NCI-H2029 treated with DMSO at 0.1 percent for 48 hours (cell line): ENCODE results near the gene MS4A6A.
"Not testable (repeated sequence)": the region's sequence is repeated elsewhere in the genome, so short reads cannot be mapped to it uniquely, and the experiment has no call there.

Experiments
- DNase-seq: peaks from one replicate; lab custom pipeline; 2025; lab: John Stamatoyannopoulos, UW

MS4A6A gene

DNA sequence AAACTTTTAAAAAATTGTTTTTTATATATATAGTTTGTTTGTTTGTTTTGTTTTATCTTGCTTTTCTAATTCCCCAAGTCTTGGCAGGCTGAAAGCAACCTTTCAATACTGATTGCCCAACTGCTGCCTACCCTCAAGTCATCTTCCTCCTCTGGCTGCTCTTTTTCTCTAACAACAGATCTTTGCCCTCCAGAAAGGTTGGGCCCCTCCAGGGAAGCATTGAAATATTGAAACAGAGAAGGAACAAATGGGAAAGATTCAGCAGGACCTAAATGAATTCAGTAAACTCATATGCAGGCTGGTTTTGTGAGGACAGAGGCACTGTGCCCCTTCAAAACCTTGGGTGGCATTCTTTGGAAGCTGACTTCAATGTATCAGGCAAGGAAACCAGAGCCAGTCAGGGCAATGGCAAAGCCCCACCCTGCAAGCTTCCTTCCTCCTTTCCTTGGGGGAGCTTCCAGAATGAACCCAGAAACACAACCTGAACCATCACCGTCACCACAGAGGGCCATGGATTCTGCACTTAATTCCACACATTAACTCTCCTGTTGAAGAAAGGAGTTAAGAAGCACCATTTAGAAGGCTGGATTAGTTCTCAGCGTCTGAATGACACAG is 815 bp upstream of the MS4A6A start:
- DNase-seq = no peak

DNA sequence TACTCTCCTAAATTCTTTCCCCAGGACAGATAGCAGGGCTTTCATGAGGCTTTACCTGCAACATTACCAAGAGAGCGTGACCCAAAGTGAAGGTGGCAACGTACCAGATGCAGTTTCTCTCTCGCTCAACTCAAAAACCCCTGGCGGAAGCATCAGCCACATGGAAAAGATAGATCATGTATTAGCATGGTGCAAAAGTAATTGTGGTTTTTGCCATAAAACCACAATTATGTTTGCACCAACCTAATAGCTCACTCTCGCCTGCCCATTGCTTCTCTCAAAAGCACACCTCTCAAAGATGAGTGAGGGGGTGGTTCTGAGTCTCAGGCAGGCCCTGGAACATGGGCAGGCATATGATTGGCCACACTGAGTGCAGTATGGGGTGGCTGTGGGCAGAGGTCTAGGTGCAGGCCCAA is 7.0 kb downstream of the MS4A6A start:
- DNase-seq = no peak

DNA sequence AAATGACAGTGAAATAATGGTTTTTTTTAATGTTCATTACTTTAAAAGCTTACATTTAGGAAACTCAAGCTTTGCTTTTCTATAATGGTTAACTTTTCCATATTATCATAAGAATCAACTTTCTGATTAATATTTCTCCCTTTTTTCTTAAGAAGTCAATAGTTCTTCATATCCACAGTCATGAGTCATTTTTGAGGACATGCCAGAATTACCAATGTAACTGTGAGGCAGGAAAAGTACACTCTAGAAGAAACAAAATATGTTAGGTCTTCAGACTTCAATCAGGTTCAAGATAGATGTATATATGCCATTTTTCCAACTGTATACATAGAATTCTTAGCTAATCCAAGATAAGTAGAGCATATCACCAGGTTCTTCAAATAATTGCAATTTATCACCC is 10.9 kb downstream of the MS4A6A start:
- DNase-seq = no peak

DNA sequence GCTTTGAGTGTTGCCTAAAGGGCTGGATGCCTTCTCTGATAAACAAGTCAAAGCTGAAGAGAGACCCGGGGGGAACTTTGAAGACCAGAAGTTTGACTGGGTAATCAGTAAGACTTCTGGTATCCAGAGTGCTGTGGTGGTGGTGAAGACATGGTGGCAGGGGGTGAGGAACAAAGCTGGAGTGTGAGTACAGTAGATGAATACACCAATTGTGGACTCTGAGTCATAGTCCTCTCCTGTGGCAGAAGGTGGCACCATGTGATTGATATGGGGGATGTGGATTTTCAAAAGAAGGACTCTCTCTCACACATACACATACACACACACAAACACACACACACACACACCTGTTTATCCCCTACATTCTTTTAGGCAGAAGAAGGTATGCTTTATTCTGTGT is 12.3 kb downstream of the MS4A6A start:
- peak; percentile 15 for DNase-seq

DNA sequence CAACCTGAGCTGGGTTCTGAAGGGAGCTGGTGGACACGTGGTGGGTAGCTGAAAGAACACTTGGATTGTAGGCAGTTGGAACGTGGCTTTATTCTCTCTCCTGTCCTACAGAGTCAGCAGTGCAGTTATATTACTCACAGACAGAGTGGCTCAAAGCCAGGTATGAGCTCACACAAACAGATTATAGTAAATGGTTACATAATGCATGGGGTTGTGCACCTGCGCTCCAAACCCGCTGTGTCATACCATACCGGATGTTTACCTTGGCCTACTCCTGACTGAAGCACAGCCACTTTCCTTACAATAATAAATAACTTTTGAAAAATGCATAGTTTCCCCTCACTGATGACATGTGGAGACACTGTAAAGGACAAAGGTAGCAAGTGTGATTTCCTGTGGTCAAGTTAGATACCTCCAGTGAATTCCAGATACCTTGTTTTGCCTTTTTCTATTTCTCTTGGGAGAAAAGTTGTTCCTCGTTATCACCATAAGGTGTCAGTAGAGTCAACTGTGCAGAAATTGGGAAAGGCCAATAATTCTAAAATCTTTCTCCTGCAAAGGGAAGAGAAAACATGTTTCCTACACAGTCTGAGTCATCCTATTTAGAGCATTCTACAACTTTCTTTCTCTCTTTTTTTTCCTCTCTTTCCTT is 13.5 kb downstream of the MS4A6A start:
- peak; percentile 93 for DNase-seq

DNA sequence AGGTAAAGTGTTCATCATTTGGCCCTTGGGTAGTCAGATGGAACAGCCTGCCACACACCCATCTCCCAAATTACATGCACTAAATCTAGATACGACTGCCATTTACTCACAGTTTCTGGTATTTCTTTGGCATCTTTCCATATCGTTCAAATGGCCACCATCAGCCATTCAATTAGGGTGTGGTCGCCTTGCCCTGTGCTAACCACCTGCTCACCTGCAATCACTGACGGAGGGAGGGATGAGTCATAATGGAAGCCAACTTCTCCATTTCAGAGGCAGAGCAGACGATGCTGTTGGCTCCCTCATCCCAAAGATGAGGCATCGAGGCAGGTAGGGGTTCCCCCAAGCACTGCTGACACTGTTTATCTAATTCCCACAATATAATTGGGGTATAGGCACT is 14.6 kb downstream of the MS4A6A start:
- DNase-seq = no peak

DNA sequence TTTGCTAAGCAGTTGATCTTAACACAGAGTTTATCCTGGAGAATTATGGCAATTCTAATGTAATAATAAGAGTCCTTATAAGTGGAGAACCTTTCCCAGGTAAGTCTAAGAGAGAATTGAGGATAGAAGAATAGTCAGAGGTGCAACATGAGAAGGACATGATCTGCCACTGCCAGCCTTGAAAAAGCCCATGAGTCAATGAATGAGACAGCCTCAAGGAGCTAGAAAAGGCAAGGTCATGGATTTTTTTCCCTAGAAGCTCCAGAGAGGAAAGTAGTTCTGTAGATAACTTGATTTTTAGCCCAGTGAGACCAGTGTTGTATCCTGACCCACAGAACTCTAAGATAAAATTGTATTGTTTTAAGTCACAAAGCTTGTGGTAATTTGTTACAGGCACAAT is 16.9 kb downstream of the MS4A6A start:
- no peak for DNase-seq

DNA sequence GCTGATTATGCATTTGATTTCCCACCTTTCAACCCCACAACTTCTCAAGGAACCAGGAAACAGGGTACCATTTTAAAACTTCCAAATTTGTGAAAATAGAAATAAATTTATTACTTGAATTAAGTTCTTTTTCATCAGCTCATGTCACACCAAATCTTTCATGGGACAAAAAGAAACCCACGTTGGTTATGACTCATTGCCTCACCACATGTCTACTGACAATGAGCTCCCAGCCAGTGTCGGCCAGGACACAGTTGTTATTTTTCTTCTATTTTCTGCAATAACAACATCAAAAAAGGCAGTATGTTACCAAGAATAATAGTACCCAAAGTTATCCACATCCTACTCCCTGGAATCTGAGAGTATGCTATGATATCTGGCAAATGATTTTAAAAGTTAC is 17.3 kb downstream of the MS4A6A start:
- no peak for DNase-seq

DNA sequence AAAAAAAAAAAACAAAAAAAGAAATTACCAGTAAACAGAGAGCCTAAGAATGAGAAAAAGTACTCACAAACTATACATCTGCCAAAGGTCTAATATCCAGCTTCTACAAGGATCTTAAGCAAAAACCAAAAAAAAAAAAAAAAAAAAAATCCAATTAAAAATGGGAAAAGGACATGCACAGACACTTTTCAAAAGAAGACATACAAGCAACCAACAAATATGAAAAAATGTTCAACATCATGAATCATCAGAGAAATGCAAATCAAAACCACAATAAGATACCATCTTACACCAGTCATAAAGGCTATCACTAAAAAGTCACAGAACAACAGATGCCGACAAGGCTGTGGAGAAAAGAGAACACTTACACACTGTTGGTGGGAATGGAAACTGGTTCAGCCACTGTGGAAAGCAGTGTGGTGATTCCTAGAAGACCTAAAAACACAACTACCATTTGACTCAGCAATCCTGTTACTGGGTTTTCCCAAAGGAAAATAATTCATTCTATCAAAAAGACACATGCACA is 18.3 kb downstream of the MS4A6A start:
- DNase-seq = no peak

DNA sequence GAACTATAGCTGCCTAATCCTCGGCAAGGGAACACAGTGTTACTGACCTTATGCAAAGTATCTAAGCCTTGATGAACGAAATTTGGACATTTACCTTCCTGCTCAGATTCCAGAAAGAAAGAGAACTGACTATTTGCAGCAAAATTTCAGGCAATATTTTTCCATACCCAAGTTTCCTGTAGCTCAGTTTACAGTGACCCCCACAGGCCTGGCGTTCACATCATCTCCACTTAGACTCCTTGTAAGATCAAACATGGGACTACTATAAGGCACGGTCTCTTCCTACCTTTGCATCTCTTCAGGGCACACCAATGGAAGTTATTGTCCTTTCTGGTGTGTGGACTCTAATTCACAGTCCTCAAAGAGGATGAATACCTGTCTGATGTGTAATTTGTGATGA is 21.1 kb downstream of the MS4A6A start:
- no peak for DNase-seq

DNA sequence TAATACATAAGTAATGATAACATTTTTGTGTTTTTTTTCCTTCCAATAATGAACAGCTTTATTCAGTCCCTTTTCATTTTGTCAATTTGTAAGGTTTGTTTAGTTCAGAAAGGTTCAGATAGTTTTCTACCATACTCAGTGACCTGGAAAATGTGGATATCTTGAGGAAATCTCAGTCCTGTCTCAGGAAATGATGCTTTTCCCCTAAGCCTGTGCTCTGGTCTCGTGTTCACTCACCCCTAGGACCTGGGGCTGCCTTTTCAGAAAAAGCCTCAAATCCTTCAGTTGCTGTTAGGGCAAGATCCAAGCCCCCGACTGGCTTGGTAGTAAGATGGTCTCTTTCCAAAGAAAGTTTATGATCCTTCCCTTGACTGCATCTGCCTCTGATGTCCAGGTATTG is 21.8 kb downstream of the MS4A6A start:
- DNase-seq = no peak

DNA sequence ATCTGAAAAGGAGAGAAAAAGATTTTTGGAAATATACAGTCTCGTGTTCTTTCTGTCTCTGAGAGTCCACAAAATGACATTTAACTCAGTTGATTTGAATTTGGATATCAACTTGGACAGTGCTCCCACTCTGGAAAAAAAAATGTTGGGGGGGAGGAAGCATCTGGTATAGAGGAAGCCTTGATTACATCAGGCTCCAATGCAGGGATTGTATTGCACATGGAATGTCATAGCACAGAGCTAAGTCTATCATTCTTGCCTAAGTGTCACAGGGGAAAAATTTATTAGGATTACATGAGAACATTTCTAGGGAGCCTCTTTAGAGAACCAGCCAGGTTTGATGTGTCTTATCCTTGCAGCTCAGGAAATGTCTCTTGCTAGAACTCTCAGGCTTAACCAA is 23.0 kb downstream of the MS4A6A start:
- no peak for DNase-seq

DNA sequence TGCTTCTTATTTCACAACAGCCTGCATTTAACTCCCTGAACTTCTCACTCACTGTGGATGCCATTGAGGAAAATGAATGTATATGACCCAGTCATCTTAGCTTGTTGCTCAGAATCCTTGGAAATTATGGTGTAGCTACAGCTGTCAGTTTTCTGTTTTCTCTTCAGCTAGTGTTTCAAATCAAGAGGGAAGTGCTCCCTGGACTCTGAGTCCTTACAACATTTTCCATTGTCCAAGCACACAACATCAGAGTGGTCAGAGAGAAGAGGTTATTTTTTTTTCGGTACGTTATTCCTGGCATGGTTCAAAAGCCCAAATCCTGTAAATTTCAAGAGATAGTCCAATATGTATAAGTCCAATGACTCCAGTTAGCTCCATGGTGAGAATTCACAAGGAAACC is 23.6 kb downstream of the MS4A6A start:
- no peak for DNase-seq

DNA sequence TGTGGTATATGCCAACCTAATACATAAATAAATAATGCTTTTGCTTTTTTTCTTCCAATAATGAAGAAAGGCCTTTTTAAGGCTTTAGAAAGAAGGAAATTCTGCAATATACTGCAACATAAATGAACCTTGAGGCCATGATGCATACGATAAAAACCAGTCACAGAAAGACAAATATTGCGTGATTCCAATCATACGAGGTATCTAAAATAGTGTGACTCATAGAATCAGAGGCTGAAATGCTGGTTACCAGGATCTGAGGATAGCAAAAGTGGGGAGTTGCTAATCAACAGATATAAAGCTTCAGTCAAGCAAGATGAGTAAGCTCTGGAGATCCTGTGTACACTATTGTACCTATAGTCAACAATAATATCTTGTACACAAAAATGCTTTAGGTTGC is 24.2 kb downstream of the MS4A6A start:
- DNase-seq = no peak

DNA sequence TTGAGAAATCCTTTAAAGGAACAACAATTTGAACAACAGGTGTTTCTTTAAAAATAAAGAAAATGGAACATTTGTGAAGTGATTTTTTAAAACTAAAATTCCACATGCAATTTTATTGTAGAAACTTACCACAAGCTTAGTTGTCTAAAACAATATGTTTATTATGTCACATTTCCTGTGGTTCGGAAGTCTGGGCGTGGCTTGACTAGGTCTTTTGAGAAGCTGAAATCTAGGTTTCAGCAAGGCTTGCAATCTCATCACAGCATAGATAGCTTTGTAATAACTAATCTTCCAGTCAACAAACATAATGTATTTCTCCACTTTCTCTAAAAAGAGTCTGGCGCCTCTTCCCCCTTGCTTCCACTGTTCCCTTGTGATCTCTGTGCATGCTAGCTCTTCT is 27.0 kb downstream of the MS4A6A start:
- no peak for DNase-seq

DNA sequence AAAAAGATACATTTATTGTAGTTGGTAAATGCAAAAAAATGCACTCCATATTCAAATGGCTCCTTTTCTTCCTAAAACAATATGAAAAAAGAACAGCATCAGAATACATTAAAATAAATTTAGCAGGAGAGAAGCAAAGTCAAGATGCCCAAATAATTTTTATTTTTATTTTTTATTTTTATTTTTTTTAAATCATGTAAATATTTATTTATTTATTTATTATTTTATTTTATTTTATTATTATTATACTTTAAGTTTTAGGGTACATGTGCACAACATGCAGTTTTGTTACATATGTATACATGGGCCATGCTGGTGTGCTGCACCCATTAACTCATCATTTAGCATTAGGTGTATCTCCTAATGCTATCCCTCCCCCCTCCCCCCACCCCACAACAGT is 30.2 kb downstream of the MS4A6A start:
- not testable (repeated sequence) for DNase-seq

DNA sequence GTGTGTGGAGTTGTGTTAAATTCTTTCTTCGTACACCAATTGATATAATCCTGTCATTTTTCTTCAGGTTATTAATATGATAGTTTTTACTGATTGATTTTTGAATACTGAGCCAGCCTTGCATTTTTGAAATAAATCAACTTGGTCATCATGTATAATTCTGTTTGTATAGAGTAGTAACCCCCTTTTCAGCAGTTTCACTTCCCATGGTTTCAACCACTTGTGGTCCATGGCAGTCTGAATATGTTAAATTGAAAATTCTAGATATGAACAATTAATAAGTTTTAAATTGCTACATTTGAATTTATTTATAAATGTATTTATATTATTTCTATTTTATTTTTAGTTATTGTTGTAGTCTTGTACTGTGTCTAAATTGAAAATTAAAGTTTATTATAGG is 32.6 kb downstream of the MS4A6A start:
- DNase-seq = no peak

DNA sequence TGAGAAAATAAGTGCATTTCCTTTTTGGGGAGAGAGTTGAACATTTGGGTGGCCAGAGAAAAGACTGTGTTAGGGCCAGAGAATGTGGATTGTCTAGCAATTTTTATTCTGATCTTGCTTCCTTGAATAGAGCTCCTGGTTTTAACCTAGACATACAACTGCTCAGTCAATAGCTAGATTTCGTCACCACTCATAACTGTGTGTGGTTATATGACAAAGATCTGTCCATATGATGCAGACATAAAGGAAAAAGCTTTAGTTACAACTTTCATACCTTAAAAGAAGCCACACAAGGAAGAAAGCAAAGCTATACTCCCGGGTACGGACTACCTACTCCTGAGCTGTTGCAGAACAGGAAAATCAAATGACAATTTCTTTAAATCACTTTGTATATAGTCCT is 37.2 kb downstream of the MS4A6A start:
- DNase-seq = no peak

DNA sequence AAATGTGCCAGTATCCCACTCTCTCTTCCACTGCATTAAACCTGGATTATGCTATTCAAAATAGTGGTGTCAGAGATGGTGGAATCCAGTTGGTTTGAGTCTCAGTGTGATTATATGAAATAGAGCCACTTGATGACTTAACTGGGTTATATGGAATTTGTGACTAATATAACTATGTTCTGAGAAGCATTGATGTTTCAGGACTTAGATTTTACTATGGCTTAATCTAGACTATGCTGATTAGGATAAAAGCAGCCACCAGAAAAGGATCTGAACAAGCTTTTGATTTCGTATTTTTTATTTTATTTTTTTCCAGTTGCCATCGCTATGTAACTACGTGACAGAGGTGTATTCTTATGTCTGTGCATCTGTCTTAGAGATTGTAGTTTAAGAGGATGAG is 39.1 kb downstream of the MS4A6A start:
- no peak for DNase-seq

DNA sequence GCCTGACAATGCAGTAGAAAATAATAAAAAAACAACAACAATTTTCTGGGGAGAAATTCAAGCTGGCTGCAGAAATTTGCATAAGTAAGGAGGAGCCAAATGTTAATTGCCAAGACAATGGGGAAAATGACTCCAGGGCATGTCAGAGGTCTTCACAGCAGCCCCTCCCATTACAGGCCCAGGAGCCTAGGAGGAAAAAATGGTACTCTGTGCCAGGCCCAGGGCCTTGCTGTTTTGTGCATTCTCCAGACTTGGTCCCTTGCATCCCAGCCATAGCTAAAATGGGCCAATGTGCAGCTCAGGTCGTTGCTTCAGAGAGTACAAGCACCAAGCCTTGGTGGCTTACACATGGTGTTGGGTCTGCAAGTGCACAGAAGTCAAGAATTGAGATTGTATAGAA is 49.0 kb downstream of the MS4A6A start:
- DNase-seq = no peak

DNA sequence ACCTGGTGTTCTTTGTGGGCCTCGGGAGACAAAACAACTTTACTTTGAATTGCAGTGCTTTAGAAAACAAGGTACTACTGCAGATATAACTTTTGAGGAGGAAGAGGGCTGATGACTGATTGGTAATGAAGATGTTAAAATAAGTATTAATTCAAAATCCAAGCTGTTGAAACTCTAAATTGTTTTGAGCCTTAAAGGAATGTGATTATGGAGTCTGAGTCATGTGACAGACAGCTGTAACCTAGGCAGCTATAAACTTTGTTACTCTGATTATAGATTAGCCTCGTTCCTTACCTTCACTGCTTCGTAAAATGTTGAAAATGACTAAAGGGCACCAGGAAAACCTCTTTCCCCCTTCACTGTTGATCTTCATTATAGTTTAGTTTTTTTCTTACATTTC is 51.0 kb downstream of the MS4A6A start:
- DNase-seq = no peak

DNA sequence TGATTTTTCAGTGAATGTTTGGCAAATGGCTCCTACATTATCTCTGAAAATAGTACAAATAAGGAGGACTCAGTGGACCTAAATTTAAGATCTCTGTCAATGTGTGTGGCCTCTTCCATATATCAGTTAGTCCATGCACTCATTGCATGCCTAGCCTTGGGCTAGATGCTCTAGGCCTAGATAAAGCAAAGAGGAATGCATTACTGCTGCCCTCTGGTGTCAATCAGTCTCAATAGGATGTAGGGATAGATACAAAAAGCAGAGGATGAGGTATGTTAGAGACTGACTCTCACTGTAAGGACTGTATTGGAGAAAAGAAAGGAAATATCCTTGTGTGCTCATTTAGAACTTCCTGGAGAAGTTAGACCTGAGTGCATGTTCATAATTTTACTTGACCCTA is 52.4 kb downstream of the MS4A6A start:
- peak; percentile 2 for DNase-seq

DNA sequence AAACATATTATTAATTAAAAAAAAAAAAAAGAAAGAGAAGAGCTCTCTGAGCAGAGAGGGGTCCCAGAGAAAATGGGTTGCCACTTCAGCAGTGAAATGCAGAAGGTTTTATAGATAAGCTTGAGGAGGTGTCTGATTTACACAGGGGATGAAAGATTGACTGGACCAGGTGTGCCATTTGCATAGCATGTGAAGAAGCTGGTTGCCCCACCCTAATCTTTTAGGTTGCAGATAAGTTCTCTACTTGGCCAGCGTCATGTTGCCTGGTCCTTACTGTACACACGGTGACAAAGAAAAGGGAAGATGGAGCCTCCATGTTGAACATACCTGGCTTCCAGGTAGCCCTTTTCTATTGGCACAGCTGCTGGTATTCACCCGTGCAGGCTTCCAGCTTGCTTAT is 53.0 kb downstream of the MS4A6A start:
- no peak for DNase-seq

DNA sequence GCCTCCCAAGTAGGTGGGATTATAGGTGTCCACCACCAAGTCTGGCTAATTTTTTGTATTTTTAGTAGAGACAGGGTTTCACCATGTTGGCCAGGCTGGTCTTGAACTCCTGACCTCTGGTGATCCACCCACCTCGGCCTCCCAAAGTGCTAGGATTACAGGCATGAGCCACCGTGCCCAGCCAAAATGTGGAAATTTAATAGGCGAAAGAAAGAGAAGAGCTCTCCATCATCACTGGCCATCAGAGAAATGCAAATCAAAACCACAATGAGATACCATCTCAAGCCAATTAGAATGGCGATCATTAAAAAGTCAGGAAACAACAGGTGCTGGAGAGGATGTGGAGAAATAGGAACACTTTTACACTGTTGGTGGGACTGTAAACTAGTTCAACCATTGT is 54.0 kb downstream of the MS4A6A start:
- not testable (repeated sequence) for DNase-seq
